ENCODE results near the gene DNAJC16. TPM values are rescaled to one million over a fixed set of nuclear protein-coding genes. Genes with fewer than 3 reads are reported as not detected.
A peak's percentile ranks its signal among the peaks of the same experiment; 100 is the strongest.

The DNAJC16 gene
- total and polyA plus RNA-seq, 8 donors: 15.9 to 26.3 (median 19.8) TPM

DNA sequence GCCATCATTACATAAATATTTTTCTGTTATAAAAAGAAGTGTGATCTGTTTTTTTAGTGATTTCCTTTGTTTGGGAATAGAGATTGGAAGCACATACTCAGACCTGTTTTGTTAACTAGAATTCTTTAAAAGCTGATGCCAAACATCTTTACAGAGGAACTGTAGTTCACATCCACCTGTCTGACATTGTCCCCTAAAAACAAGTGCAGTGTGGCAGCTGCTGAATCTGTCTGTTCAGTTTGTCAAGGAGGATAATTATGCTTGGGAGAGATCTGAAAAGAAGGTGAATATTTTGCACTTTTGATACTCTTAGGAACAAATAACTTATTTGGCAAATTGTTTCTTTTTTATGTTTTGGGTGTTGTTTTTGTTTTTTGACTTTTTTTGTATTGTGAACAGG, 44.6 kb downstream of the DNAJC16 start:
- no peak overlapping the region for H3K4me3 ChIP-seq
- ATAC-seq: no peak
- no peaks in the 10 kb centered on the region for H3K4me1 ChIP-seq
- DNase-seq: no peak
- no peaks in the 10 kb centered on the region for H3K27me3 ChIP-seq
- intact Hi-C loops (cut with DNase I): no loop called here
- no peaks in the 10 kb centered on the region for H3K9me3 ChIP-seq
- peaks cover 0 to 56% of the 10 kb centered on the region in 2 donors for H3K36me3 ChIP-seq
- H3K27ac ChIP-seq: no peak overlapping the region
- TF ChIP-seq, protein P1, sequence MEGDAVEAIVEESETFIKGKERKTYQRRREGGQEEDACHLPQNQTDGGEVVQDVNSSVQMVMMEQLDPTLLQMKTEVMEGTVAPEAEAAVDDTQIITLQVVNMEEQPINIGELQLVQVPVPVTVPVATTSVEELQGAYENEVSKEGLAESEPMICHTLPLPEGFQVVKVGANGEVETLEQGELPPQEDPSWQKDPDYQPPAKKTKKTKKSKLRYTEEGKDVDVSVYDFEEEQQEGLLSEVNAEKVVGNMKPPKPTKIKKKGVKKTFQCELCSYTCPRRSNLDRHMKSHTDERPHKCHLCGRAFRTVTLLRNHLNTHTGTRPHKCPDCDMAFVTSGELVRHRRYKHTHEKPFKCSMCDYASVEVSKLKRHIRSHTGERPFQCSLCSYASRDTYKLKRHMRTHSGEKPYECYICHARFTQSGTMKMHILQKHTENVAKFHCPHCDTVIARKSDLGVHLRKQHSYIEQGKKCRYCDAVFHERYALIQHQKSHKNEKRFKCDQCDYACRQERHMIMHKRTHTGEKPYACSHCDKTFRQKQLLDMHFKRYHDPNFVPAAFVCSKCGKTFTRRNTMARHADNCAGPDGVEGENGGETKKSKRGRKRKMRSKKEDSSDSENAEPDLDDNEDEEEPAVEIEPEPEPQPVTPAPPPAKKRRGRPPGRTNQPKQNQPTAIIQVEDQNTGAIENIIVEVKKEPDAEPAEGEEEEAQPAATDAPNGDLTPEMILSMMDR (IDR thresholded peaks at IDR 0.05): no peak

DNA sequence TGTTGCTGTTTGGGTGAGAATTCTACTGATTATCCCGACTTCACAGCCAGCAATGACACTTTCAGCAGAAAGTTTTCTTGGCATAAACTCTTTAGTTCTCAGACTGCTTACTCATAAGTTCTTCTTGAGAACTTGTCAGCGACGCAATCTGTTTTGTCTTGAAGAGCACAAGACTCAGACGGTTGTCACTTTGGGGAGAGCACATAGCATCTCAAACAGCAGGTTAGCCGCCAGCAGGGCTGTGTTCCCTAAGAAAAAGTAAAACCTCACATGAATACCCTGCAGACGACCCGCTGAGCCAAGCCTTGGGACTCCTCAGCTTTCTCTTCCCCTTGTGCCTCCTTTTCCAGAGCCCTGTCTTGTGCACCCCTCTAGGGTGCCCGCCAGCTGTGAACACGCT, 46.8 kb downstream of the DNAJC16 start:
- no peaks in the 10 kb centered on the region for H3K27me3 ChIP-seq
- H3K4me3 ChIP-seq: no peak overlapping the region
- ATAC-seq (no peak), DNase-seq (no peak)
- no peaks in the 10 kb centered on the region for H3K9me3 ChIP-seq
- TF ChIP-seq, protein P1 (IDR thresholded peaks at IDR 0.05): no peak
- no peaks in the 10 kb centered on the region for H3K4me1 ChIP-seq
- peaks cover 0 to 34% of the 10 kb centered on the region in 2 donors for H3K36me3 ChIP-seq
- no peak overlapping the region for H3K27ac ChIP-seq
- intact Hi-C loops (cut with DNase I): no loop called here

DNA sequence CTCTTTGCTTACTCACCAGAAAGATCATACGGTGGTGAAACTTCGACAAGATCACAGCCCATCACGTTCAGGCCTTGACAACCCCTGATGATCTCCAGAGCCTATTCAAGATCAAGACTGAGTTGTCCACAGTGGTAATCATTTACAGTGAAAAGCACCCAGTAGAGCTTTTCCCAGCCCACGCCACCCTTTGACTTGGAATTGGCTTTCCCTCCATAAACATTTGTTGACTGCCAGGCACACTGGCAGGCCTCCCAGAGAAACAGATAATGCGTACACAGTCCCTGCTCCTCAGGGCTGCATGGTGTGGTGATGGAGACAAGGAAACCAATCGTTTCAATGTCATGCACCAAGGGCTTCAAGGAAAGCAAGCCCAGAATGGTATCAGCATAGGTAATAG, 48.1 kb downstream of the DNAJC16 start:
- Histone ChIP-seq H3K27me3 (no peaks in the 10 kb centered on the region), H3K4me1 (peaks cover 0 to under 1% of the 10 kb centered on the region in 2 donors), H3K9me3 (no peaks in the 10 kb centered on the region), H3K4me3 (no peak overlapping the region), H3K36me3 (peaks cover 0 to 21% of the 10 kb centered on the region in 2 donors), H3K27ac (no peak overlapping the region)
- no peak for ATAC-seq
- TF ChIP-seq, protein P1 (IDR thresholded peaks at IDR 0.05): no peak
- peak in 1 of 4 donors; percentile 29 for DNase-seq
- intact Hi-C loops (cut with DNase I): no loop called here

DNA sequence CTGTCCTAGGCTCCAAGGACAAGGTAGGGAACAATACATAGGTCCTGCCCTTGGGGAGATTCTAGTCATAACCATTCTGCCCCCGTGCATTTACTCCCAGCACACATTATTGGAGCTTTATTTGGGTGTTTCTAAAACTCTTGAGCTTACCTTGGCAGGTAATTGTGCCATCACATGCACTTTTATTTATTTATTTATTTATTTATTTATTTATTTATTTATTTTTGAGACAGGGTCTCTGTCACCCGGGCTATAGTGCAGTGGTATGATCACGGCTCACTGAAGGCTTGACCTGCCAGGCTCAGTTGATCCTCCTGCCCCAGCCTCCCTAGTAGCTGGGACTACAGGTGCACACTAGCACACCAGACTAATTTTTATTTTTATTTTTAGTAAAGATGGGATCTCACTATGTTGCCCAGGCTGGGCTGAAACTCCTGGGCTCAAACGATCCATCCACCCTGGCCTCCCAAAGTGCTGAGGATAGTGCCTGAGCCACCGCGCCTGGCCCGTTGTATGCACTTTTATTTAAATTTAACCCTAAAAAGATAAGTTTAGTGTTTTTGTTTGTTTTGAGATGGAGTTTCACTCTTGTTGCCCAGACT, 49.0 kb downstream of the DNAJC16 start:
- Histone ChIP-seq H3K9me3 (no peaks in the 10 kb centered on the region), H3K4me3 (no peak overlapping the region), H3K36me3 (peaks cover 0 to 12% of the 10 kb centered on the region in 2 donors), H3K27ac (no peak overlapping the region), H3K4me1 (peaks cover 0 to 4% of the 10 kb centered on the region in 2 donors), H3K27me3 (no peaks in the 10 kb centered on the region)
- intact Hi-C loops (cut with DNase I): no loop called here
- ATAC-seq (no peak), DNase-seq (no peak)
- TF ChIP-seq, protein P1 (IDR thresholded peaks at IDR 0.05): no peak

DNA sequence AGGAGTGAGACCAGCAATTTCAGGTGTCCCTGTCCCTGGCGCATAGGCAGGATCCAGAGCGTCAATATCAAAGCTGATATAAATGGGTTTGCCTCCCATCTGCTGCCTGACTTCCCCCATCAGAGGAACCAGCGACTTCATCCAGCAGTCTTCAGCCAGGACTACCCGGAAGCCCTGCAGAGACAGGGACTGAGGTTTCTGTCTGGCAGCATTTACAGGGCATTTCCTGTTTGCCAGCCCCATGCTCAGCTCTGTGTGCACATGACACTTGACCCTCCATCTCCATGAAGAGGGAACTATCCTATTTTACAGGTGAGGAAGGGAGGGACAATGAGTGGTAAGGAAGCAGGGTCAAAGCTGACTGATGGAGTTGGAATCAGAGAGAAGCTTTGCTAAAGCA, 51.0 kb downstream of the DNAJC16 start:
- Histone ChIP-seq H3K27me3 (no peaks in the 10 kb centered on the region), H3K27ac (no peak overlapping the region), H3K4me1 (peaks cover 0 to 4% of the 10 kb centered on the region in 2 donors), H3K9me3 (no peaks in the 10 kb centered on the region), H3K4me3 (no peak overlapping the region), H3K36me3 (peaks cover 0 to 7% of the 10 kb centered on the region in 2 donors)
- DNase-seq: no peak
- TF ChIP-seq, protein P1 (IDR thresholded peaks at IDR 0.05): no peak
- intact Hi-C loops (cut with DNase I): no loop called here
- no peak for ATAC-seq

All from left lung (tissue), 10 donors.